Measurements from ENCODE around the gene CLCN5. TPM values are rescaled to one million over a fixed set of nuclear protein-coding genes. Genes with fewer than 3 reads are reported as not detected.

Gene CLCN5
- total RNA-seq, 1 donor from 2014 or later: 24.8 TPM

Other genes with a start within 250 kb of the CLCN5 start
- gene PAGE1, start 226.6 kb upstream of the CLCN5 start, total RNA-seq: not detected
- not detected for gene PAGE4, start 93.3 kb upstream of the CLCN5 start, total RNA-seq
- 0.91 TPM for gene USP27X, start 43.1 kb upstream of the CLCN5 start, total RNA-seq